GM12873 (cell line): ENCODE measurements around the gene GGA2.

ENCODE experiments used
- CTCF ChIP-seq: IDR thresholded peaks from 2 replicates; pipeline ENCODE4 v1.5.1; 2012; ENCODE audit warnings: low read depth, mild to moderate bottlenecking, moderate library complexity, low read length, control low read depth; ENCODE audit not compliant: insufficient read depth; ENCODE audit errors: missing control alignments

Gene GGA2

GRCh38 chr16:23478566-23478965 lies 31.7 kb downstream of the GGA2 start:
- TF ChIP-seq CTCF, result no peak

- TF ChIP-seq CTCF, result no peak
These were observed 34.0 kb downstream of the GGA2 start for GRCh38 chr16:23476289-23476688.

GRCh38 chr16:23469814-23470213 lies 40.5 kb downstream of the GGA2 start:
- no peak for TF ChIP-seq CTCF

- no peak for TF ChIP-seq CTCF
These were observed 44.0 kb downstream of the GGA2 start for GRCh38 chr16:23466162-23466885.

- TF ChIP-seq CTCF, result no peak
These were observed 45.1 kb downstream of the GGA2 start for GRCh38 chr16:23465179-23465578.

- TF ChIP-seq CTCF, result no peak
These were observed 46.1 kb downstream of the GGA2 start for GRCh38 chr16:23464196-23464595.

- TF ChIP-seq CTCF, result no peak
These were observed 56.8 kb downstream of the GGA2 start for GRCh38 chr16:23453338-23454052.
